ENCODE results near the gene PITPNC1. TPM values are rescaled to one million over a fixed set of nuclear protein-coding genes. Genes with fewer than 3 reads are reported as not detected.

The PITPNC1 gene
- total and polyA plus RNA-seq, 2 donors (not counting 3 experiments of a cell fraction or from before 2014, with no cell fraction given), result 2.4 to 9.6 TPM

GRCh38 chr17:67488161-67488560, 111.1 kb downstream of the PITPNC1 start:
- Histone ChIP-seq H3K36me3 (ENCODE audit: control insufficient read depth in 2 of 2, extremely low read depth in 1 of 2, insufficient read depth in 2 of 2, low read length in 2 of 2) (no peaks in the 10 kb centered on the region), H3K9me1 (replicated peaks; ENCODE audit: control insufficient read depth, extremely low read depth, insufficient read depth, low read length) (no peaks in the 10 kb centered on the region), H3K27ac (ENCODE audit: insufficient read depth, low read depth, low read length) (no peak overlapping the region), H3K9me3 (replicated peaks; ENCODE audit: control insufficient read depth, insufficient read depth, low read length) (no peaks in the 10 kb centered on the region), H3K4me3 (replicated peaks in 1 of 3; ENCODE audit: insufficient read depth in 1 of 3, low read depth in 1 of 3, low read length in 3 of 3) (no peak overlapping the region), H3K9ac (replicated peaks; ENCODE audit: extremely low read depth, insufficient read depth, low read length) (no peak overlapping the region), H3K27me3 (ENCODE audit: control insufficient read depth in 2 of 2, insufficient read depth in 2 of 2, low read length in 2 of 2) (peaks cover 0 to 6% of the 10 kb centered on the region in 2 experiments), H3K4me1 (ENCODE audit: control insufficient read depth, extremely low read depth, insufficient read depth, low read length) (no peaks in the 10 kb centered on the region), H4K20me1 (replicated peaks; ENCODE audit: control insufficient read depth, extremely low read depth, insufficient read depth, low read length) (no peaks in the 10 kb centered on the region), H3K4me2 (ENCODE audit: insufficient read depth, low read length) (no peak overlapping the region), H2AFZ (ENCODE audit: low read depth, low read length) (no peak overlapping the region), H3K79me2 (ENCODE audit: control insufficient read depth, insufficient read depth, low read length) (no peaks in the 10 kb centered on the region)
- BruUV-seq (replicated peaks), result no TSS peak
- DNase-seq (ENCODE audit: low read depth, low spot score), result no peak
- dilution Hi-C loops (cut with MboI; ENCODE audit: extremely low pct_ligation_motif_present, low sequenced_read_pairs) (no loop called here), intact Hi-C loops (cut with micrococcal nuclease) (no loop called here)
- TF ChIP-seq POLR2AphosphoS5 (IDR thresholded peaks at IDR 0.05; ENCODE audit: insufficient read depth, low read depth, low read length) (no peak), CTCF (IDR thresholded peaks at IDR 0.05; ENCODE audit: extremely low read depth in 1 of 2, insufficient read depth in 1 of 2, low read depth in 1 of 2, low read length in 2 of 2) (no peak), MYC (IDR thresholded peaks at IDR 0.05; ENCODE audit: low read depth, low read length) (no peak), EZH2 (IDR thresholded peaks at IDR 0.05; ENCODE audit: borderline replicate concordance, low read depth, low read length, severe bottlenecking) (no peak), MAX (IDR thresholded peaks at IDR 0.05; ENCODE audit: insufficient read depth, insufficient read length) (no peak), POLR2A (IDR thresholded peaks at IDR 0.05; ENCODE audit: low read depth, low read length) (no peak), FOS (IDR thresholded peaks at IDR 0.05; ENCODE audit: borderline replicate concordance, insufficient read depth, low read length) (no peak), JUN (IDR thresholded peaks at IDR 0.05; ENCODE audit: borderline replicate concordance, insufficient read depth, insufficient read length, low read depth) (no peak), GATA2 (IDR thresholded peaks at IDR 0.05; ENCODE audit: insufficient read depth, insufficient read length, low read depth, low read length) (no peak)
- ChIA-PET CTCF (interaction anchor here (1.1 kb wide), 1 partner anchor 13 kb away, joined by 3 read pairs; no protein-coding TSS in a partner anchor), POLR2A (no interaction called here)
- no peak for FAIRE-seq

Measured in endothelial cell of umbilical vein (primary cell).